HG03432 (cell line): ENCODE data around the gene ICAM5.
"Not testable (repeated sequence)": the region's sequence is repeated elsewhere in the genome, so short reads cannot be mapped to it uniquely, and the experiment has no call there.

Experiments
- ATAC-seq: cut with Tn5 transposase; IDR thresholded peaks from one replicate; pipeline ENCODE4 v1.9.1; 2021; ENCODE audit warnings: mild to moderate bottlenecking, moderate library complexity; ENCODE audit not compliant: unreplicated experiment

ICAM5 gene

GRCh38 chr19:10269333-10270179 is 20.2 kb upstream of the ICAM5 start:
- ATAC-seq, result no peak

- peak; percentile 43 for ATAC-seq
Measured at GRCh38 chr19:10270180-10270615, 19.6 kb upstream of the ICAM5 start.

GRCh38 chr19:10270616-10271394 is 18.9 kb upstream of the ICAM5 start, which contains the start of gene ICAM1:
Gene ICAM1 (plus strand): TSS chr19:10271120. CDS start chr19:10271160, 40 bp downstream.
- ATAC-seq, result peak; percentile 55

- no peak for ATAC-seq
Measured at GRCh38 chr19:10271543-10272086, 18.1 kb upstream of the ICAM5 start.

GRCh38 chr19:10274589-10274988 is 15.2 kb upstream of the ICAM5 start:
- ATAC-seq, result no peak

GRCh38 chr19:10277795-10278589 is 11.8 kb upstream of the ICAM5 start:
- ATAC-seq, result no peak

GRCh38 chr19:10278935-10279334 is 10.8 kb upstream of the ICAM5 start:
- ATAC-seq, result no peak

GRCh38 chr19:10279737-10280442 is 9.9 kb upstream of the ICAM5 start:
- ATAC-seq, result no peak

- not testable (repeated sequence) for ATAC-seq
Measured at GRCh38 chr19:10282043-10282442, 7.7 kb upstream of the ICAM5 start.

- no peak for ATAC-seq
Measured at GRCh38 chr19:10283301-10284064, 6.3 kb upstream of the ICAM5 start.

GRCh38 chr19:10284065-10284959 is 5.4 kb upstream of the ICAM5 start:
- no peak for ATAC-seq

- no peak for ATAC-seq
Measured at GRCh38 chr19:10284960-10285278, 4.8 kb upstream of the ICAM5 start.

- no peak for ATAC-seq
Measured at GRCh38 chr19:10285393-10285792, 4.4 kb upstream of the ICAM5 start.

- peak; percentile 32 for ATAC-seq
Measured at GRCh38 chr19:10286803-10287737, 2.7 kb upstream of the ICAM5 start, which contains the start of gene ICAM4. Gene ICAM4 (plus strand): TSS chr19:10286955. CDS start chr19:10287013, 58 bp downstream.

GRCh38 chr19:10288662-10289166 is 1.0 kb upstream of the ICAM5 start:
- ATAC-seq, result no peak

GRCh38 chr19:10289167-10289835 is 451 bp upstream of the ICAM5 start:
- no peak for ATAC-seq
